Liver (tissue), 9 donors: ENCODE results near the gene OASL. TPM values are rescaled to one million over a fixed set of nuclear protein-coding genes. Genes with fewer than 3 reads are reported as not detected.

ENCODE experiments used
- DNase-seq: peaks from one replicate; pipeline ENCODE4 v3.0.0-alpha.2; 2017; ENCODE audit warnings: low spot score
- H3K27ac ChIP-seq, 2 donors: one replicate each; pipeline ENCODE4 v1.7.0; 2013; ENCODE audit warnings: inconsistent platforms in 2 of 2, low read length in 2 of 2, control low read depth in 1 of 2, low read depth in 1 of 2, mild to moderate bottlenecking in 1 of 2
- H3K27me3 ChIP-seq, 4 donors: one replicate each; pipeline versions ENCODE4 v1.6.1 to v1.7.0; 2013; ENCODE audit warnings: low read length in 3 of 4, inconsistent platforms in 1 of 4, mild to moderate bottlenecking in 1 of 4, moderate library complexity in 1 of 4; ENCODE audit not compliant: control insufficient read depth in 4 of 4, insufficient read depth in 4 of 4
- H3K36me3 ChIP-seq, 4 donors: one replicate each; pipeline versions ENCODE4 v1.6.1 to v1.7.0; 2013; ENCODE audit warnings: low read length in 3 of 4, mild to moderate bottlenecking in 3 of 4, low read depth in 1 of 4, moderate library complexity in 1 of 4; ENCODE audit not compliant: control insufficient read depth in 4 of 4, insufficient read depth in 3 of 4
- H3K4me1 ChIP-seq, 4 donors: one replicate each; pipeline versions ENCODE4 v1.6.1 to v1.7.0; 2013; ENCODE audit warnings: low read length in 3 of 4, mild to moderate bottlenecking in 3 of 4, moderate library complexity in 1 of 4; ENCODE audit not compliant: control insufficient read depth in 4 of 4, insufficient read depth in 4 of 4
- H3K4me3 ChIP-seq, 3 donors: one replicate each; pipeline versions ENCODE4 v1.6.1 to v1.7.0; 2013; ENCODE audit warnings: low read length in 3 of 3, control low read depth in 1 of 3, low read depth in 1 of 3, mild to moderate bottlenecking in 1 of 3
- H3K9ac ChIP-seq, 2 donors: one replicate each; pipeline ENCODE4 v1.7.0; 2013; ENCODE audit warnings: low read length in 2 of 2, mild to moderate bottlenecking in 2 of 2, moderate library complexity in 2 of 2, control low read depth in 1 of 2, low read depth in 1 of 2
- H3K9me3 ChIP-seq, 4 donors: one replicate each; pipeline versions ENCODE4 v1.6.1 to v1.7.0; 2013; ENCODE audit warnings: low read length in 3 of 4; ENCODE audit not compliant: control insufficient read depth in 4 of 4
- CTCF ChIP-seq: fragments of 150-350 bp; IDR thresholded peaks from 2 replicates; pipeline ENCODE4 v1.5.1; 2017; ENCODE audit warnings: improper control_type of control experiment, low read depth, low read length; ENCODE audit not compliant: missing input control
- EGR1 ChIP-seq, 2 donors: IDR thresholded peaks; 2 replicates each; pipeline ENCODE4 v1.6.1; 2016 to 2018; ENCODE audit warnings: antibody characterized with exemption in 2 of 2, low read depth in 2 of 2
- FOXA1 ChIP-seq: IDR thresholded peaks from 2 replicates; pipeline ENCODE4 v1.6.1; 2016; ENCODE audit warnings: antibody characterized with exemption
- GABPA ChIP-seq, 2 donors: IDR thresholded peaks in 1 of 2; conservative IDR thresholded peaks in 1 of 2; 2 replicates each; pipeline ENCODE4 v1.6.1; 2016; ENCODE audit warnings: antibody characterized with exemption in 2 of 2, mild to moderate bottlenecking in 1 of 2, moderate library complexity in 1 of 2
- HNF4A ChIP-seq, 2 donors: conservative IDR thresholded peaks; 2 replicates each; pipeline ENCODE4 v1.6.1; 2016; ENCODE audit warnings: antibody characterized with exemption in 2 of 2, mild to moderate bottlenecking in 2 of 2
- JUND ChIP-seq, 2 donors: IDR thresholded peaks; 2 replicates each; pipeline ENCODE4 v1.6.1; 2016; ENCODE audit warnings: antibody characterized with exemption in 2 of 2
- MAX ChIP-seq: IDR thresholded peaks from 2 replicates; pipeline ENCODE4 v1.6.1; 2016; ENCODE audit warnings: antibody characterized with exemption
- NR2F2 ChIP-seq: IDR thresholded peaks from 2 replicates; pipeline ENCODE4 v1.6.1; 2016; ENCODE audit warnings: antibody characterized with exemption
- RAD21 ChIP-seq, 2 donors: IDR thresholded peaks; 2 replicates each; pipeline ENCODE4 v1.6.1; 2016; ENCODE audit warnings: antibody characterized with exemption in 2 of 2, mild to moderate bottlenecking in 2 of 2
- REST ChIP-seq: IDR thresholded peaks from 2 replicates; pipeline ENCODE4 v1.6.1; 2016; ENCODE audit warnings: antibody characterized with exemption, mild to moderate bottlenecking
- RXRA ChIP-seq, 2 donors: IDR thresholded peaks; 2 replicates each; pipeline ENCODE4 v1.6.1; 2017 to 2018; ENCODE audit warnings: antibody characterized with exemption in 2 of 2, mild to moderate bottlenecking in 1 of 2
- TAF1 ChIP-seq: conservative IDR thresholded peaks from 2 replicates; pipeline ENCODE4 v1.6.1; 2016; ENCODE audit warnings: antibody characterized with exemption, mild to moderate bottlenecking
- YY1 ChIP-seq: IDR thresholded peaks from 2 replicates; pipeline ENCODE4 v1.6.1; 2016; ENCODE audit warnings: antibody characterized with exemption, mild to moderate bottlenecking
- ZBTB33 ChIP-seq: IDR thresholded peaks from 2 replicates; pipeline ENCODE4 v1.6.1; 2016; ENCODE audit warnings: antibody characterized with exemption
- WGBS: extraction: QIAGEN DNeasy Blood & Tissue Kit; methylation state at CpG from one replicate; pipeline ENCODE4 v1.1.7; 2013; 5-methylcytosine and 5-hydroxymethylcytosine counted together
- polyA plus RNA-seq, 2 donors: library from polyadenylated mRNA; stranded (reverse) in 1 of 2; unstranded in 1 of 2; fragments of 200-250 nt in 1 of 2; fragments of >200 nt in 1 of 2; fragmentation: Nextera tagmentation in 1 of 2; extraction: Ambion mirVana in 1 of 2; gene quantifications; one replicate each; pipeline versions ENCODE4 v1.2.1 to v1.2.3, GENCODE V29; 2013 to 2015
- total RNA-seq, 2 donors: library from RNA; depleted of rRNA; stranded (reverse); fragments of >200 nt; gene quantifications; one replicate each; pipeline ENCODE4 v1.2.3, GENCODE V29; 2014
- donor health status: healthy.
- donor health status: healthy.
- donor health status: healthy.
- donor health status: healthy.
- donor health status: healthy.

Gene OASL
- total and polyA plus RNA-seq, 4 donors = 0.89 to 4.5 (median 3.1) TPM

- Histone ChIP-seq H3K27me3 (no peaks in the 10 kb centered on the region), H3K9me3 (no peaks in the 10 kb centered on the region), H3K36me3 (no peaks in the 10 kb centered on the region), H3K27ac (no peak overlapping the region), H3K4me1 (peaks cover 0 to 1% (median 0%) of the 10 kb centered on the region in 4 donors), H3K9ac (no peak overlapping the region), H3K4me3 (no peak overlapping the region)
- no peak for TF ChIP-seq REST
- no peak for TF ChIP-seq HNF4A (conservative IDR thresholded peaks at IDR 0.05)
- no peak for TF ChIP-seq RXRA (IDR thresholded peaks at IDR 0.05)
- no peak for TF ChIP-seq EGR1 (IDR thresholded peaks at IDR 0.05; ENCODE audit: low read depth in 2 of 2)
- TF ChIP-seq CTCF = no peak
- TF ChIP-seq YY1 = no peak
- TF ChIP-seq NR2F2 = no peak
- TF ChIP-seq FOXA1 = no peak
- TF ChIP-seq GABPA (IDR thresholded peaks at IDR 0.05 in 1 of 2, conservative IDR thresholded peaks at IDR 0.05 in 1 of 2) = no peak
- TF ChIP-seq TAF1 = no peak
- TF ChIP-seq RAD21 (IDR thresholded peaks at IDR 0.05) = no peak
- no peak for TF ChIP-seq ZBTB33
- DNase-seq = no peak
- WGBS = 92% methylated on average over 8 of the region's 8 CpGs
These were observed 47.8 kb upstream of the OASL start for GRCh38 chr12:121086781-121087295.

- H3K27ac ChIP-seq = no peak overlapping the region
- 90% methylated on average over 17 of the region's 17 CpGs for whole genome bisulfite sequencing
- no peaks in the 10 kb centered on the region for H3K9me3 ChIP-seq
- DNase-seq = no peak
- no peaks in the 10 kb centered on the region for H3K36me3 ChIP-seq
- H3K4me3 ChIP-seq = no peak overlapping the region
- no peaks in the 10 kb centered on the region for H3K27me3 ChIP-seq
- TF ChIP-seq JUND (IDR thresholded peaks at IDR 0.05) (no peak), TAF1 (no peak), FOXA1 (no peak), MAX (no peak), RXRA (IDR thresholded peaks at IDR 0.05) (no peak), ZBTB33 (no peak)
- no peak overlapping the region for H3K9ac ChIP-seq
- peaks cover 0 to 1% (median 0%) of the 10 kb centered on the region in 4 donors for H3K4me1 ChIP-seq
These were observed 46.7 kb upstream of the OASL start for GRCh38 chr12:121085506-121086353.
